ENCODE data around the gene OSBPL7. TPM values are rescaled to one million over a fixed set of nuclear protein-coding genes. Genes with fewer than 3 reads are reported as not detected.
A peak's percentile ranks its signal among the peaks of the same experiment; 100 is the strongest.

OSBPL7 gene
- total RNA-seq, 2 donors from 2014 or later: 23.7 to 29.9 TPM

GRCh38 chr17:47803201-47803600 is 18.4 kb downstream of the OSBPL7 start:
- no peaks in the 10 kb centered on the region for H3K36me3 Mint-ChIP-seq
- no peaks in the 10 kb centered on the region for H3K9me3 Mint-ChIP-seq
- H3K27ac Mint-ChIP-seq: no peak overlapping the region
- DNase-seq (ENCODE audit: low spot score in 2 of 2) (no peak), ATAC-seq (no peak)

GRCh38 chr17:47802341-47803022 is 19.1 kb downstream of the OSBPL7 start:
- no peaks in the 10 kb centered on the region for H3K9me3 Mint-ChIP-seq
- ATAC-seq (peak; percentile 89 to 94), DNase-seq (ENCODE audit: low spot score in 2 of 2) (peak in 1 of 2 donors; percentile 63)
- no peaks in the 10 kb centered on the region for H3K36me3 Mint-ChIP-seq
- no peak overlapping the region for H3K27ac Mint-ChIP-seq

- no peaks in the 10 kb centered on the region for H3K36me3 Mint-ChIP-seq
- DNase-seq (ENCODE audit: low spot score in 2 of 2): no peak
- ATAC-seq: no peak
- H3K9me3 Mint-ChIP-seq: no peaks in the 10 kb centered on the region
- no peak overlapping the region for H3K27ac Mint-ChIP-seq
These were observed 19.7 kb downstream of the OSBPL7 start for GRCh38 chr17:47801906-47802305.

- Mint-ChIP-seq H3K9me3 (no peaks in the 10 kb centered on the region), H3K27ac (peak overlapping the region in 1 of 2 donors; percentile 44), H3K36me3 (no peaks in the 10 kb centered on the region)
- ATAC-seq (no peak), DNase-seq (ENCODE audit: low spot score in 2 of 2) (no peak)
These were observed 20.3 kb downstream of the OSBPL7 start for GRCh38 chr17:47801176-47801765.

GRCh38 chr17:47800686-47801085 is 20.9 kb downstream of the OSBPL7 start:
- DNase-seq (ENCODE audit: low spot score in 2 of 2) (no peak), ATAC-seq (no peak)
- Mint-ChIP-seq H3K36me3 (no peaks in the 10 kb centered on the region), H3K9me3 (no peaks in the 10 kb centered on the region), H3K27ac (peak overlapping the region in 1 of 2 donors; percentile 3)

- no peaks in the 10 kb centered on the region for H3K36me3 Mint-ChIP-seq
- no peak for DNase-seq (ENCODE audit: low spot score in 2 of 2)
- no peak overlapping the region for H3K27ac Mint-ChIP-seq
- ATAC-seq: no peak
- no peaks in the 10 kb centered on the region for H3K9me3 Mint-ChIP-seq
These were observed 23.8 kb downstream of the OSBPL7 start for GRCh38 chr17:47797797-47798196.

GRCh38 chr17:47792979-47793378 is 28.6 kb downstream of the OSBPL7 start:
- DNase-seq (ENCODE audit: low spot score in 2 of 2) (no peak), ATAC-seq (no peak)
- no peaks in the 10 kb centered on the region for H3K36me3 Mint-ChIP-seq
- H3K9me3 Mint-ChIP-seq: no peaks in the 10 kb centered on the region
- H3K27ac Mint-ChIP-seq: peak overlapping the region in 1 of 2 donors; percentile 40

- ATAC-seq (no peak), DNase-seq (ENCODE audit: low spot score in 2 of 2) (no peak)
- Mint-ChIP-seq H3K36me3 (no peaks in the 10 kb centered on the region), H3K9me3 (no peaks in the 10 kb centered on the region), H3K27ac (no peak overlapping the region)
These were observed 29.1 kb downstream of the OSBPL7 start for GRCh38 chr17:47792457-47792856.

GRCh38 chr17:47791025-47791424 is 30.6 kb downstream of the OSBPL7 start:
- Mint-ChIP-seq H3K36me3 (no peaks in the 10 kb centered on the region), H3K27ac (no peak overlapping the region), H3K9me3 (no peaks in the 10 kb centered on the region)
- DNase-seq (ENCODE audit: low spot score in 2 of 2) (no peak), ATAC-seq (no peak)

- Mint-ChIP-seq H3K9me3 (no peaks in the 10 kb centered on the region), H3K27ac (no peak overlapping the region)
These were observed 31.7 kb downstream of the OSBPL7 start for GRCh38 chr17:47789611-47790561.

GRCh38 chr17:47785538-47786123 is 36.0 kb downstream of the OSBPL7 start:
- no peak overlapping the region for H3K27ac Mint-ChIP-seq
- ATAC-seq: no peak
- H3K9me3 Mint-ChIP-seq: no peaks in the 10 kb centered on the region
- H3K36me3 Mint-ChIP-seq: no peaks in the 10 kb centered on the region
- DNase-seq (ENCODE audit: low spot score in 2 of 2): peak in 1 of 2 donors; percentile 41

More at GRCh38 chr17:47789611-47790561, 31.7 kb downstream of the OSBPL7 start:
- DNase-seq (ENCODE audit: low spot score in 2 of 2): peak in 1 of 2 donors; percentile 68
- H3K36me3 Mint-ChIP-seq: no peaks in the 10 kb centered on the region
- peak; percentile 97 to 98 for ATAC-seq

- no peak for DNase-seq (ENCODE audit: low spot score in 2 of 2)
- ATAC-seq: no peak
- Mint-ChIP-seq H3K27ac (no peak overlapping the region), H3K36me3 (no peaks in the 10 kb centered on the region), H3K9me3 (no peaks in the 10 kb centered on the region)
These were observed 40.2 kb downstream of the OSBPL7 start for GRCh38 chr17:47781397-47781796.

GRCh38 chr17:47778184-47778635 is 43.4 kb downstream of the OSBPL7 start:
- peaks cover 0 to 7% of the 10 kb centered on the region in 2 donors for H3K36me3 Mint-ChIP-seq
- ATAC-seq (no peak), DNase-seq (ENCODE audit: low spot score in 2 of 2) (no peak)
- no peaks in the 10 kb centered on the region for H3K9me3 Mint-ChIP-seq
- no peak overlapping the region for H3K27ac Mint-ChIP-seq

GRCh38 chr17:47776330-47777197 is 45.0 kb downstream of the OSBPL7 start:
- ATAC-seq (peak; percentile 84 to 87), DNase-seq (ENCODE audit: low spot score in 2 of 2) (peak in 1 of 2 donors; percentile 42)
- Mint-ChIP-seq H3K9me3 (no peaks in the 10 kb centered on the region), H3K27ac (no peak overlapping the region), H3K36me3 (peaks cover 0 to 12% of the 10 kb centered on the region in 2 donors)

- Mint-ChIP-seq H3K27ac (no peak overlapping the region), H3K9me3 (no peaks in the 10 kb centered on the region), H3K36me3 (peaks cover 0 to 12% of the 10 kb centered on the region in 2 donors)
- ATAC-seq (no peak), DNase-seq (ENCODE audit: low spot score in 2 of 2) (no peak)
These were observed 46.5 kb downstream of the OSBPL7 start for GRCh38 chr17:47774987-47775580.
